ENCODE results near the gene C2orf68. TPM values are rescaled to one million over a fixed set of nuclear protein-coding genes. Genes with fewer than 3 reads are reported as not detected.

C2orf68 gene
- total and polyA plus RNA-seq, 10 donors: 16.0 to 45.2 (median 29.2) TPM

DNA sequence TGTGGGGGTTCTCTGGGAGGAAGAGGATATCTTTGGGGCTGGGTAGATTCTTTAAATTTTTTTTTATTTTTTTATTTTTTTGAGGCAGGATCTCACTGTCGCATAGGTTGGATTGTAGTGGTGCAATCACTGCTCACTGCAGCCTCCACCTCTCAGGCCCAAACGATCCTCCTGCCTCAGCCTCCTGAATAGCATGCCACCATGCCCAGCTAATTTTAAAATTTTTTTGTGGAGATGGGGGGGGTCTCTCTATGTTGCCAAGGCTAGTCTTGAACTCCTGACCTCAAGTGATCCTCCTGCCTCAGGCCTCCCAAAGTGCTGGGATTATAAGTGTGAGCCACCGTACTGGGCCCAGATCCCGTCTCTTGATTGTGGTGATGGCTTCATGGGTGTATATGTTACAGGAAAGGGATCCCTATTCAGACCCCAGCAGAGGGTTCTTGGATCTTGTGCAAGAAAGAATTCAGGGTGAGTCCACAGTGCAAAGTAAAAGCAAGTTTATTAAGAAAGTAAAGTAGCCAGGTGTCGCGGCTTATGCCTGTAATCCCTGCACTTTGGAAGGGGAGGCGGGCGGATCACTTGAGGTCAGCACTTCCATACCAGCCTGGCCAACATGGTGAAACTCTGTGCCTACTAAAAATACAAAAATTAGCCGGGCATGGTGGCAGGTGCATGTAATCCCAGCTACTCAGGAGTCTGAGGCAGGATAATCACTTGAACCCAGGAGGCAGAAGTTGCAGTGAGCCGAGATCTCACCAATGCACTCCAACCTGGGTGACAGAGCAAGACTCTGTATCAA lies 2.0 kb upstream of the C2orf68 start:
- H3K27ac ChIP-seq: no peak overlapping the region
- DNase-seq: no peak
- H3K27me3 ChIP-seq (replicated peaks in 1 of 7): no peaks in the 10 kb centered on the region
- intact Hi-C loops (cut with DNase I; ENCODE audit: low total_unique reads): no loop called here
- WGBS, 5 donors: 90 to 94% (median 92%) methylated on average over 10 of the region's 10 CpGs
- TF ChIP-seq POLR2A (IDR thresholded peaks at IDR 0.05) (no peak), CTCF (IDR thresholded peaks at IDR 0.05 in 8 of 11, conservative IDR thresholded peaks at IDR 0.05 in 3 of 11) (no peak), POLR2AphosphoS5 (IDR thresholded peaks at IDR 0.05) (no peak)
- H3K4me3 ChIP-seq: no peak overlapping the region
- H3K36me3 ChIP-seq: peaks cover 0 to 31% (median 5%) of the 10 kb centered on the region in 6 donors
- H3K4me1 ChIP-seq: peaks cover 25 to 71% (median 55%) of the 10 kb centered on the region in 6 donors
- no peaks in the 10 kb centered on the region for H3K9me3 ChIP-seq

- Histone ChIP-seq H3K27ac (peak overlapping the region; percentile 84 to 94 (median 88)), H3K4me3 (peak overlapping the region; percentile 76 to 99 (median 94)), H3K4me1 (peaks cover 12 to 73% (median 40%) of the 10 kb centered on the region in 6 donors), H3K27me3 (replicated peaks in 1 of 7) (no peaks in the 10 kb centered on the region), H3K9me3 (no peaks in the 10 kb centered on the region), H3K36me3 (peaks cover 0 to 40% (median 17%) of the 10 kb centered on the region in 6 donors)
- no peak for DNase-seq
- WGBS, 5 donors: 10 to 14% (median 12%) methylated on average over 24 of the region's 24 CpGs
- intact Hi-C loops (cut with DNase I; ENCODE audit: low total_unique reads): no loop called here
- TF ChIP-seq CTCF (IDR thresholded peaks at IDR 0.05 in 8 of 11, conservative IDR thresholded peaks at IDR 0.05 in 3 of 11): no peak
- no peak for TF ChIP-seq POLR2AphosphoS5 (IDR thresholded peaks at IDR 0.05)
- no peak for TF ChIP-seq POLR2A (IDR thresholded peaks at IDR 0.05)
Measured at GRCh38 chr2:85611217-85611704, 605 bp downstream of the C2orf68 start.

DNA sequence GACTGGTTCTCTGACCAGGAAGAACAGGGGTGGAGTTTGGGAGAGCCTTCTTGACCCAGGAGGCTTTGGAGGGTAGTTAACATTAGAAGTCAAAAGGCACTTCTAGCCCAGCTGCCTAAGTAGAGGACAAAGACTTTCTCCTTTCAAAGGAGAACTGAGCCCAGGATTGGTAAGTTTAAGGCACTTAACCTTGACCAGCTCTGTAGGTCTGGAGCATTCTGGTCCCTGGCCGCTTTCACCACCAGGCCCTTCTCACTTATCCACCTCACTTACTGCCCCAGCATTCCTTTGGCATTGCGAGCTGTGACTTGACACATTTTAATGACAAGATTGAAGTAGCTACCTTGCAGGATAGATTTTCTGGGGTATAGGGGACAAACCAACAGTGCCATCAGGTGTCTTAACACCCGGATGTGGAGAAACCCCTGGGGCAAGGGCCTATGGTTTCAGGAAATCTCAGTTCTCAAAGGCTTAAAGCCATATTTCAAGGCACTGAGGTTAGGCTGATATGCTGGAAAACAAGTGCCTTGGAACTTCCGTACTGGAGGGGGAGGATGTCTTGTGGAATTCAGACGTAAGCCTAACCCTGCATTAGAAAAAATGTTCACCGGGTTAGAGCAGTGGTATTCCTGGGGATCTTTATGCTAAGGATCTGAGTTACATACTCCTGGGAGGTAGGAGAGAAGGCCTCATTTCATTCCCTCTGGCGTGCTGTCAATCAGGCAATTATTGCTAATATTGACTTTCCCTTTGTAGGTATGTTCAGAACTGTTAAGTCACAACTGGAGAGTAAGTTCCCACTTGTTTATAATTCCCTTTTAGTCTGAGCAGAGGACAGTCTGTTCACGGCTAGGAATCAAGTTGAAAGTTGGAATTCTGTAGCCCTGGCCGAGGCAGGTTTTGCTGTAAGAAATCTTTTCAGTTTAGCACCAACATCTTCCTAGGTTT lies 4.3 kb downstream of the C2orf68 start:
- peak overlapping the region in 3 of 8 donors; percentile 5 to 54 (median 35) for H3K27ac ChIP-seq
- 86 to 91% (median 88%) methylated on average over 9 of the region's 9 CpGs for WGBS, 5 donors
- intact Hi-C loops (cut with DNase I; ENCODE audit: low total_unique reads): no loop called here
- no peaks in the 10 kb centered on the region for H3K27me3 ChIP-seq (replicated peaks in 1 of 7)
- peaks cover 27 to 95% (median 66%) of the 10 kb centered on the region in 6 donors for H3K4me1 ChIP-seq
- H3K9me3 ChIP-seq: no peaks in the 10 kb centered on the region
- peaks cover 0 to 50% (median 17%) of the 10 kb centered on the region in 6 donors for H3K36me3 ChIP-seq
- no peak for TF ChIP-seq POLR2AphosphoS5 (IDR thresholded peaks at IDR 0.05)
- TF ChIP-seq CTCF (IDR thresholded peaks at IDR 0.05 in 8 of 11, conservative IDR thresholded peaks at IDR 0.05 in 3 of 11): no peak
- no peak for TF ChIP-seq POLR2A (IDR thresholded peaks at IDR 0.05)
- no peak overlapping the region for H3K4me3 ChIP-seq
- DNase-seq: no peak
